Right ventricle myocardium inferior (tissue), 1 donor: ENCODE data around the gene SH3BP5L. TPM values are rescaled to one million over a fixed set of nuclear protein-coding genes. Genes with fewer than 3 reads are reported as not detected.
A peak's percentile ranks its signal among the peaks of the same experiment; 100 is the strongest.
"Not testable (repeated sequence)": the region's sequence is repeated elsewhere in the genome, so short reads cannot be mapped to it uniquely, and the experiment has no call there.

Experiments
- ATAC-seq: fragments of 200-7000 bp; cut with Tn5 transposase; one replicate; pipeline ENCODE4 v1.9.1; 2020; ENCODE audit warnings: mild to moderate bottlenecking, moderate library complexity
- DNase-seq: peaks from one replicate; pipeline ENCODE4 v3.0.0; 2021; ENCODE audit errors: missing footprints
- intact Hi-C: fragments of 100-400 bp; cut with DNase I; formaldehyde crosslinking; loops from one replicate; pipeline ENCODE4 v1.11.0; 2022
- microRNA-seq: library from miRNA; unstranded; fragments of <30 nt; microRNA quantifications from one replicate; pipeline ENCODE4 v1.2.0, GENCODE V29; 2020
- total RNA-seq: library from RNA; stranded (reverse); fragmentation: NEBNext Ultra II Directional; extraction: Animal tissue kit (Norgen Biotek cat#: 25700); gene quantifications from one replicate; pipeline ENCODE4 v1.2.1, GENCODE V29; 2021
- donor health status: DM: no; HTN: yes; CAD: no; lungs with severe emphysema.

The SH3BP5L gene
- total RNA-seq, 1 donor from 2014 or later, result 22.2 TPM

GRCh38 chr1:248798791-248799190 is 26.9 kb downstream of the SH3BP5L start:
- DNase-seq, result no peak
- ATAC-seq, result no peak
- intact Hi-C loops, result no loop called here

GRCh38 chr1:248794663-248795062 is 31.1 kb downstream of the SH3BP5L start:
- DNase-seq, intact Hi-C loops: not testable (repeated sequence)

GRCh38 chr1:248793592-248793991 is 32.1 kb downstream of the SH3BP5L start:
- ATAC-seq (no peak), DNase-seq (no peak)
- intact Hi-C loops, result no loop called here

More at GRCh38 chr1:248794663-248795062, 31.1 kb downstream of the SH3BP5L start:
- not testable (repeated sequence) for ATAC-seq

- no peak for ATAC-seq
Measured at GRCh38 chr1:248792342-248792741, 33.4 kb downstream of the SH3BP5L start.

GRCh38 chr1:248791010-248791409 is 34.7 kb downstream of the SH3BP5L start:
- ATAC-seq (no peak), DNase-seq (no peak)
- intact Hi-C loops, result no loop called here

More at GRCh38 chr1:248792342-248792741, 33.4 kb downstream of the SH3BP5L start:
- DNase-seq, result no peak
- intact Hi-C loops, result no loop called here

GRCh38 chr1:248790456-248790855 is 35.3 kb downstream of the SH3BP5L start:
- no peak for ATAC-seq
- DNase-seq, result no peak
- intact Hi-C loops, result no loop called here

- DNase-seq, intact Hi-C loops, ATAC-seq: not testable (repeated sequence)
Measured at GRCh38 chr1:248789337-248789736, 36.4 kb downstream of the SH3BP5L start.

- intact Hi-C loops, result no loop called here
- ATAC-seq (no peak), DNase-seq (no peak)
Measured at GRCh38 chr1:248788327-248788726, 37.4 kb downstream of the SH3BP5L start.

- intact Hi-C loops, result no loop called here
- ATAC-seq (no peak), DNase-seq (no peak)
Measured at GRCh38 chr1:248787430-248787829, 38.3 kb downstream of the SH3BP5L start.

GRCh38 chr1:248786156-248786555 is 39.6 kb downstream of the SH3BP5L start:
- ATAC-seq, result no peak
- intact Hi-C loops, result no loop called here
- DNase-seq, result no peak

- intact Hi-C loops, result no loop called here
- DNase-seq, result no peak
- ATAC-seq, result no peak
Measured at GRCh38 chr1:248783367-248783766, 42.3 kb downstream of the SH3BP5L start.

- intact Hi-C loops, result no loop called here
- ATAC-seq, result no peak
Measured at GRCh38 chr1:248782416-248783141, 43.1 kb downstream of the SH3BP5L start.

GRCh38 chr1:248779350-248779749 is 46.4 kb downstream of the SH3BP5L start:
- DNase-seq (no peak), ATAC-seq (no peak)
- intact Hi-C loops, result no loop called here

More at GRCh38 chr1:248782416-248783141, 43.1 kb downstream of the SH3BP5L start:
- no peak for DNase-seq

GRCh38 chr1:248778906-248779305 is 46.8 kb downstream of the SH3BP5L start:
- intact Hi-C loops, result no loop called here
- no peak for ATAC-seq
- no peak for DNase-seq

- intact Hi-C loops, result no loop called here
- no peak for ATAC-seq
Measured at GRCh38 chr1:248776991-248777390, 48.7 kb downstream of the SH3BP5L start.

GRCh38 chr1:248775441-248775840 is 50.3 kb downstream of the SH3BP5L start:
- intact Hi-C loops, result no loop called here
- DNase-seq (no peak), ATAC-seq (no peak)

More at GRCh38 chr1:248776991-248777390, 48.7 kb downstream of the SH3BP5L start:
- no peak for DNase-seq

Small RNA genes lying within 50 kb of the gene (microRNA-seq; reads per million reads assigned to microRNA genes)
- 4.3 reads per million, percentile 8 among the genes with 10 or more reads in this experiment for gene MIR3124

Other genes with a start within 250 kb of the SH3BP5L start
- gene OR2T10, start 228.2 kb downstream of the SH3BP5L start, total RNA-seq, result not detected
- not detected for gene OR2T11, start 190.8 kb downstream of the SH3BP5L start, total RNA-seq
- not detected for gene OR2T35, start 180.6 kb downstream of the SH3BP5L start, total RNA-seq
- not detected for gene OR2T27, start 170.4 kb downstream of the SH3BP5L start, total RNA-seq
- not detected for gene OR14I1, start 123.1 kb downstream of the SH3BP5L start, total RNA-seq
- not detected for gene LYPD8, start 70.2 kb downstream of the SH3BP5L start, total RNA-seq
- gene ZNF672, start 12.3 kb upstream of the SH3BP5L start, total RNA-seq, result 40.3 TPM
- 20.8 TPM for gene ZNF692, start 33.2 kb upstream of the SH3BP5L start, total RNA-seq
- gene PGBD2, start 80.3 kb upstream of the SH3BP5L start, total RNA-seq, result 2.9 TPM